Neural cell (in vitro differentiated cells): ENCODE measurements around the gene HDAC10.

Experiments
- EP300 ChIP-seq: fragments of 450-650 bp; conservative IDR thresholded peaks from 2 replicates; pipeline ENCODE4 v1.6.1; 2014; ENCODE audit warnings: antibody characterized with exemption, mild to moderate bottlenecking, moderate library complexity; ENCODE audit not compliant: poor library complexity, severe bottlenecking
- EZH2 ChIP-seq: fragments of 200-600, 300-800 bp; shearing (Covaris generic), sonication (generic); IDR thresholded peaks from 2 replicates; pipeline ENCODE4 v1.6.1; 2014; ENCODE audit warnings: antibody characterized with exemption, low read length, borderline replicate concordance, mild to moderate bottlenecking; ENCODE audit not compliant: insufficient read depth, poor library complexity, severe bottlenecking
- RAD21 ChIP-seq: fragments of 450-650 bp; conservative IDR thresholded peaks from 2 replicates; pipeline ENCODE4 v1.6.1; 2014; ENCODE audit warnings: antibody characterized with exemption, mild to moderate bottlenecking, moderate library complexity
- TAF1 ChIP-seq: IDR thresholded peaks from 2 replicates; pipeline ENCODE4 v1.6.1; 2012; ENCODE audit warnings: low read depth
- TF ChIP-seq, protein P1 (sequence below): fragments of 450-650 bp; IDR thresholded peaks from 2 replicates; pipeline ENCODE4 v1.5.1; 2014; ENCODE audit warnings: antibody characterized with exemption, mild to moderate bottlenecking, moderate library complexity; ENCODE audit not compliant: poor library complexity, severe bottlenecking
- TF ChIP-seq, protein P2 (sequence below): IDR thresholded peaks from 2 replicates; pipeline ENCODE4 v1.6.1; 2012; ENCODE audit warnings: borderline replicate concordance

DNA sequence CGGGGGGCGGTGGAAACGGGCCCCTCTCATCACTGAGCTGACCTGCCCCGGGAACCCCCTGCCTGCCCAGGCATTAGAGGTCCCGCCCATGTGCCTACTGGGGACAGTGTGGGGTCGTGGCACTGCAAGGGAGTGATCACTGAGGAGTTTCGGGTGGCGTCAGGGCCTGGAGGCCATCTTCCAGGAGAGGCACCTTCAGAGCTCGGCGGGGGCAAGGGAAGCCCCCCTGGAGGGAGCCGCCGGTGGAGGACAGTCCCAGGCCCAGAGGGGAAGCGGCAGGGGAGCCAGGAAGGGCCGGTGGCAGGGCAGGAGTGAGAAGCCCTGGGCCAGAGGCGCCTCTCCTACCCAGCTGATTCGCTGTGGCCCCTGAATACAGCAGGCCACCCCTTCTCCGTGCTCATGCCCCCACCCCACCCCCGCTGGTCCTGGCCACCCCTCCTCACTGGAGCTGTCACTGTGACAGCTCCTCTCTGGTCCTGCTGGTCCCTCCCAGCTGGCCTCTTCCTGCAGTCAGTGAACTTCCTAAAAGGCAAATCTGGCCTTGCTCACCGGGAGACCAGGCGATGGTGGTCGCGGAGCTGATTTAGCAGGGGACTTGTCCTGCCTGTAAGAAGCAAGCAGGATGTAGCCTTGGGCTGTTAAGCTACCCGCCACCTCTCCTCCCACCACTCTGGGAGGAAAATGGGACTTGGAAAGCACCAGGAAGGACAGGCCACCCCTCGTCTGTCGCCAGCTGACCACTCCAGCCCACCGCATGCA lies 21.2 kb upstream of the HDAC10 start:
- no peak for TF ChIP-seq EZH2
- TF ChIP-seq, protein P1, sequence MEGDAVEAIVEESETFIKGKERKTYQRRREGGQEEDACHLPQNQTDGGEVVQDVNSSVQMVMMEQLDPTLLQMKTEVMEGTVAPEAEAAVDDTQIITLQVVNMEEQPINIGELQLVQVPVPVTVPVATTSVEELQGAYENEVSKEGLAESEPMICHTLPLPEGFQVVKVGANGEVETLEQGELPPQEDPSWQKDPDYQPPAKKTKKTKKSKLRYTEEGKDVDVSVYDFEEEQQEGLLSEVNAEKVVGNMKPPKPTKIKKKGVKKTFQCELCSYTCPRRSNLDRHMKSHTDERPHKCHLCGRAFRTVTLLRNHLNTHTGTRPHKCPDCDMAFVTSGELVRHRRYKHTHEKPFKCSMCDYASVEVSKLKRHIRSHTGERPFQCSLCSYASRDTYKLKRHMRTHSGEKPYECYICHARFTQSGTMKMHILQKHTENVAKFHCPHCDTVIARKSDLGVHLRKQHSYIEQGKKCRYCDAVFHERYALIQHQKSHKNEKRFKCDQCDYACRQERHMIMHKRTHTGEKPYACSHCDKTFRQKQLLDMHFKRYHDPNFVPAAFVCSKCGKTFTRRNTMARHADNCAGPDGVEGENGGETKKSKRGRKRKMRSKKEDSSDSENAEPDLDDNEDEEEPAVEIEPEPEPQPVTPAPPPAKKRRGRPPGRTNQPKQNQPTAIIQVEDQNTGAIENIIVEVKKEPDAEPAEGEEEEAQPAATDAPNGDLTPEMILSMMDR, result no peak
- no peak for TF ChIP-seq EP300
- TF ChIP-seq, protein P2, sequence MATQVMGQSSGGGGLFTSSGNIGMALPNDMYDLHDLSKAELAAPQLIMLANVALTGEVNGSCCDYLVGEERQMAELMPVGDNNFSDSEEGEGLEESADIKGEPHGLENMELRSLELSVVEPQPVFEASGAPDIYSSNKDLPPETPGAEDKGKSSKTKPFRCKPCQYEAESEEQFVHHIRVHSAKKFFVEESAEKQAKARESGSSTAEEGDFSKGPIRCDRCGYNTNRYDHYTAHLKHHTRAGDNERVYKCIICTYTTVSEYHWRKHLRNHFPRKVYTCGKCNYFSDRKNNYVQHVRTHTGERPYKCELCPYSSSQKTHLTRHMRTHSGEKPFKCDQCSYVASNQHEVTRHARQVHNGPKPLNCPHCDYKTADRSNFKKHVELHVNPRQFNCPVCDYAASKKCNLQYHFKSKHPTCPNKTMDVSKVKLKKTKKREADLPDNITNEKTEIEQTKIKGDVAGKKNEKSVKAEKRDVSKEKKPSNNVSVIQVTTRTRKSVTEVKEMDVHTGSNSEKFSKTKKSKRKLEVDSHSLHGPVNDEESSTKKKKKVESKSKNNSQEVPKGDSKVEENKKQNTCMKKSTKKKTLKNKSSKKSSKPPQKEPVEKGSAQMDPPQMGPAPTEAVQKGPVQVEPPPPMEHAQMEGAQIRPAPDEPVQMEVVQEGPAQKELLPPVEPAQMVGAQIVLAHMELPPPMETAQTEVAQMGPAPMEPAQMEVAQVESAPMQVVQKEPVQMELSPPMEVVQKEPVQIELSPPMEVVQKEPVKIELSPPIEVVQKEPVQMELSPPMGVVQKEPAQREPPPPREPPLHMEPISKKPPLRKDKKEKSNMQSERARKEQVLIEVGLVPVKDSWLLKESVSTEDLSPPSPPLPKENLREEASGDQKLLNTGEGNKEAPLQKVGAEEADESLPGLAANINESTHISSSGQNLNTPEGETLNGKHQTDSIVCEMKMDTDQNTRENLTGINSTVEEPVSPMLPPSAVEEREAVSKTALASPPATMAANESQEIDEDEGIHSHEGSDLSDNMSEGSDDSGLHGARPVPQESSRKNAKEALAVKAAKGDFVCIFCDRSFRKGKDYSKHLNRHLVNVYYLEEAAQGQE, result no peak
- TF ChIP-seq TAF1, result no peak
- no peak for TF ChIP-seq RAD21
